T-helper 1 cell treated with Interleukin-12 subunit alpha and Interleukin-12 subunit beta and Interleukin-4 antibody, amounts not matched to agents 30 μg/mL and 1 μg/mL, for 36 hours (primary cell): ENCODE results near the gene RALGAPA1.
A peak's percentile ranks its signal among the peaks of the same experiment; 100 is the strongest.

Experiments
- H3K27ac Mint-ChIP-seq: one replicate; pipeline ENCODE4 v1.8.0; 2021; ENCODE audit warnings: mild to moderate bottlenecking, mixed read lengths
- H3K27me3 Mint-ChIP-seq: one replicate; pipeline ENCODE4 v1.8.0; 2021; ENCODE audit warnings: low read depth, mixed read lengths
- H3K36me3 Mint-ChIP-seq: one replicate; pipeline ENCODE4 v1.8.0; 2021; ENCODE audit warnings: low read depth, mixed read lengths
- H3K4me1 Mint-ChIP-seq: one replicate; pipeline ENCODE4 v1.8.0; 2021; ENCODE audit warnings: low read depth, mixed read lengths
- H3K4me3 Mint-ChIP-seq: one replicate; pipeline ENCODE4 v1.8.0; 2021; ENCODE audit warnings: mild to moderate bottlenecking, moderate library complexity, mixed read lengths
- H3K9me3 Mint-ChIP-seq: one replicate; pipeline ENCODE4 v1.8.0; 2021; ENCODE audit warnings: mixed read lengths

The RALGAPA1 gene

GRCh38 chr14:35557221-35557747 is 251.8 kb downstream of the RALGAPA1 start:
- Mint-ChIP-seq H3K36me3 (no peaks in the 10 kb centered on the region), H3K4me3 (no peak overlapping the region), H3K27ac (no peak overlapping the region), H3K9me3 (no peaks in the 10 kb centered on the region), H3K4me1 (no peaks in the 10 kb centered on the region), H3K27me3 (no peaks in the 10 kb centered on the region)

GRCh38 chr14:35556548-35556947 is 252.5 kb downstream of the RALGAPA1 start:
- Mint-ChIP-seq H3K4me3 (no peak overlapping the region), H3K27ac (no peak overlapping the region), H3K36me3 (no peaks in the 10 kb centered on the region), H3K27me3 (no peaks in the 10 kb centered on the region), H3K9me3 (no peaks in the 10 kb centered on the region), H3K4me1 (no peaks in the 10 kb centered on the region)

- Mint-ChIP-seq H3K36me3 (no peaks in the 10 kb centered on the region), H3K27ac (no peak overlapping the region), H3K4me1 (no peaks in the 10 kb centered on the region), H3K27me3 (no peaks in the 10 kb centered on the region), H3K4me3 (no peak overlapping the region), H3K9me3 (no peaks in the 10 kb centered on the region)
Measured at GRCh38 chr14:35553808-35554207, 255.3 kb downstream of the RALGAPA1 start.

- Mint-ChIP-seq H3K27ac (no peak overlapping the region), H3K27me3 (no peaks in the 10 kb centered on the region), H3K9me3 (no peaks in the 10 kb centered on the region), H3K4me3 (no peak overlapping the region), H3K4me1 (no peaks in the 10 kb centered on the region), H3K36me3 (no peaks in the 10 kb centered on the region)
Measured at GRCh38 chr14:35551081-35551480, 258.0 kb downstream of the RALGAPA1 start.

- no peaks in the 10 kb centered on the region for H3K4me1 Mint-ChIP-seq
- no peak overlapping the region for H3K27ac Mint-ChIP-seq
- H3K4me3 Mint-ChIP-seq = no peak overlapping the region
Measured at GRCh38 chr14:35549551-35549950, 259.5 kb downstream of the RALGAPA1 start.

GRCh38 chr14:35543006-35543405 is 266.1 kb downstream of the RALGAPA1 start:
- no peak overlapping the region for H3K4me3 Mint-ChIP-seq
- no peak overlapping the region for H3K27ac Mint-ChIP-seq
- H3K4me1 Mint-ChIP-seq = peaks cover 8% of the 10 kb centered on the region
- H3K9me3 Mint-ChIP-seq = no peaks in the 10 kb centered on the region
- peaks cover 4% of the 10 kb centered on the region for H3K27me3 Mint-ChIP-seq
- H3K36me3 Mint-ChIP-seq = peaks cover 5% of the 10 kb centered on the region

More at GRCh38 chr14:35549551-35549950, 259.5 kb downstream of the RALGAPA1 start:
- H3K36me3 Mint-ChIP-seq = no peaks in the 10 kb centered on the region
- no peaks in the 10 kb centered on the region for H3K9me3 Mint-ChIP-seq
- H3K27me3 Mint-ChIP-seq = no peaks in the 10 kb centered on the region

- no peak overlapping the region for H3K27ac Mint-ChIP-seq
- peaks cover 28% of the 10 kb centered on the region for H3K27me3 Mint-ChIP-seq
- no peak overlapping the region for H3K4me3 Mint-ChIP-seq
- peaks cover 8% of the 10 kb centered on the region for H3K36me3 Mint-ChIP-seq
- no peaks in the 10 kb centered on the region for H3K9me3 Mint-ChIP-seq
- H3K4me1 Mint-ChIP-seq = peaks cover 10% of the 10 kb centered on the region
Measured at GRCh38 chr14:35539969-35540368, 269.1 kb downstream of the RALGAPA1 start.

GRCh38 chr14:35535483-35536112 is 273.5 kb downstream of the RALGAPA1 start:
- Mint-ChIP-seq H3K4me3 (no peak overlapping the region), H3K27me3 (peaks cover 54% of the 10 kb centered on the region), H3K27ac (no peak overlapping the region), H3K4me1 (peaks cover 14% of the 10 kb centered on the region), H3K9me3 (no peaks in the 10 kb centered on the region), H3K36me3 (peaks cover 6% of the 10 kb centered on the region)

GRCh38 chr14:35534873-35535482 is 274.1 kb downstream of the RALGAPA1 start:
- H3K4me1 Mint-ChIP-seq = peaks cover 11% of the 10 kb centered on the region
- H3K9me3 Mint-ChIP-seq = no peaks in the 10 kb centered on the region
- H3K27me3 Mint-ChIP-seq = peaks cover 60% of the 10 kb centered on the region
- H3K4me3 Mint-ChIP-seq = peak overlapping the region; percentile 78
- no peak overlapping the region for H3K27ac Mint-ChIP-seq
- peaks cover 6% of the 10 kb centered on the region for H3K36me3 Mint-ChIP-seq

GRCh38 chr14:35534208-35534872 is 274.8 kb downstream of the RALGAPA1 start:
- H3K4me1 Mint-ChIP-seq = peaks cover 8% of the 10 kb centered on the region
- H3K36me3 Mint-ChIP-seq = peaks cover 6% of the 10 kb centered on the region
- no peaks in the 10 kb centered on the region for H3K9me3 Mint-ChIP-seq
- H3K27me3 Mint-ChIP-seq = peaks cover 67% of the 10 kb centered on the region
- H3K4me3 Mint-ChIP-seq = peak overlapping the region; percentile 72
- H3K27ac Mint-ChIP-seq = no peak overlapping the region

- Mint-ChIP-seq H3K4me3 (peak within 1 kb of the TSS; percentile 78), H3K27ac (no peak within 1 kb of the TSS), H3K9me3 (no peaks in the 10 kb centered on the region), H3K27me3 (peaks cover 74% of the 10 kb centered on the region), H3K4me1 (peaks cover 8% of the 10 kb centered on the region), H3K36me3 (peaks cover 6% of the 10 kb centered on the region)
Measured at GRCh38 chr14:35533357-35534207, 275.5 kb downstream of the RALGAPA1 start, which contains the start of gene INSM2. TSS of gene INSM2 (plus strand) at chr14:35534164. CDS start at chr14:35534253, 89 bp downstream.

GRCh38 chr14:35532783-35533356 is 276.2 kb downstream of the RALGAPA1 start:
- Mint-ChIP-seq H3K4me3 (peak overlapping the region; percentile 61), H3K4me1 (peaks cover 8% of the 10 kb centered on the region), H3K27me3 (peaks cover 76% of the 10 kb centered on the region), H3K9me3 (no peaks in the 10 kb centered on the region), H3K36me3 (peaks cover 3% of the 10 kb centered on the region), H3K27ac (no peak overlapping the region)

GRCh38 chr14:35531960-35532747 is 276.9 kb downstream of the RALGAPA1 start:
- H3K27ac Mint-ChIP-seq = no peak overlapping the region
- peaks cover 8% of the 10 kb centered on the region for H3K4me1 Mint-ChIP-seq
- no peaks in the 10 kb centered on the region for H3K9me3 Mint-ChIP-seq
- H3K27me3 Mint-ChIP-seq = peaks cover 80% of the 10 kb centered on the region
- peaks cover 3% of the 10 kb centered on the region for H3K36me3 Mint-ChIP-seq
- H3K4me3 Mint-ChIP-seq = no peak overlapping the region
